ENCODE data around the gene PLCB3. TPM values are rescaled to one million over a fixed set of nuclear protein-coding genes. Genes with fewer than 3 reads are reported as not detected.

The PLCB3 gene
- total and polyA plus RNA-seq, 2 experiments from 2014 or later = 28.1 to 103 TPM

Small RNAs within 50 kb of the gene (small RNA-seq; reads per million reads assigned to genes)
- gene RF00019 (ENCODE audit: low replicate concordance) = not detected

Other genes starting within 250 kb of the PLCB3 start
- gene FLRT1, start 215.6 kb upstream of the PLCB3 start, total RNA-seq (2014; rRNA removed; shearing (Covaris generic)) = 0.54 and 1.1 TPM in 2 replicates
- gene FLRT1, start 215.6 kb upstream of the PLCB3 start, polyA plus RNA-seq (2016; fragmentation: Nextera tagmentation; extraction: Ambion mirVana) = 0.40 and 0.76 TPM in 2 replicates
- 22.2 and 33.0 TPM in 2 replicates for gene MACROD1, start 85.4 kb upstream of the PLCB3 start, total RNA-seq (2014; rRNA removed; shearing (Covaris generic))
- 51.3 and 51.6 TPM in 2 replicates for gene MACROD1, start 85.4 kb upstream of the PLCB3 start, polyA plus RNA-seq (2016; fragmentation: Nextera tagmentation; extraction: Ambion mirVana)
- 346 and 351 TPM in 2 replicates for gene STIP1, start 65.4 kb upstream of the PLCB3 start, total RNA-seq (2014; rRNA removed; shearing (Covaris generic))
- gene STIP1, start 65.4 kb upstream of the PLCB3 start, polyA plus RNA-seq (2016; fragmentation: Nextera tagmentation; extraction: Ambion mirVana) = 194 and 213 TPM in 2 replicates
- gene FERMT3, start 44.8 kb upstream of the PLCB3 start, total RNA-seq (2014; rRNA removed; shearing (Covaris generic)) = 0.43 and 1.5 TPM in 2 replicates
- 1.1 and 1.6 TPM in 2 replicates for gene FERMT3, start 44.8 kb upstream of the PLCB3 start, polyA plus RNA-seq (2016; fragmentation: Nextera tagmentation; extraction: Ambion mirVana)
- 36.9 and 40.6 TPM in 2 replicates for gene TRPT1, start 25.3 kb upstream of the PLCB3 start, total RNA-seq (2014; rRNA removed; shearing (Covaris generic))
- gene TRPT1, start 25.3 kb upstream of the PLCB3 start, polyA plus RNA-seq (2016; fragmentation: Nextera tagmentation; extraction: Ambion mirVana) = 52.2 and 55.7 TPM in 2 replicates
- 35.1 and 67.0 TPM in 2 replicates for gene NUDT22, start 25.3 kb upstream of the PLCB3 start, total RNA-seq (2014; rRNA removed; shearing (Covaris generic))
- 31.1 and 33.9 TPM in 2 replicates for gene NUDT22, start 25.3 kb upstream of the PLCB3 start, polyA plus RNA-seq (2016; fragmentation: Nextera tagmentation; extraction: Ambion mirVana)
- gene DNAJC4, start 21.0 kb upstream of the PLCB3 start, total RNA-seq (2014; rRNA removed; shearing (Covaris generic)) = 7.7 and 10.5 TPM in 2 replicates
- gene DNAJC4, start 21.0 kb upstream of the PLCB3 start, polyA plus RNA-seq (2016; fragmentation: Nextera tagmentation; extraction: Ambion mirVana) = 31.0 and 34.4 TPM in 2 replicates
- 24.2 and 25.8 TPM in 2 replicates for gene VEGFB, start 16.9 kb upstream of the PLCB3 start, total RNA-seq (2014; rRNA removed; shearing (Covaris generic))
- gene VEGFB, start 16.9 kb upstream of the PLCB3 start, polyA plus RNA-seq (2016; fragmentation: Nextera tagmentation; extraction: Ambion mirVana) = 20.8 and 24.6 TPM in 2 replicates
- 31.4 and 35.0 TPM in 2 replicates for gene FKBP2, start 10.4 kb upstream of the PLCB3 start, total RNA-seq (2014; rRNA removed; shearing (Covaris generic))
- gene FKBP2, start 10.4 kb upstream of the PLCB3 start, polyA plus RNA-seq (2016; fragmentation: Nextera tagmentation; extraction: Ambion mirVana) = 201 and 221 TPM in 2 replicates
- gene PPP1R14B, start 4.6 kb upstream of the PLCB3 start, total RNA-seq (2014; rRNA removed; shearing (Covaris generic)) = 283 and 315 TPM in 2 replicates
- gene PPP1R14B, start 4.6 kb upstream of the PLCB3 start, polyA plus RNA-seq (2016; fragmentation: Nextera tagmentation; extraction: Ambion mirVana) = 250 and 418 TPM in 2 replicates
- gene BAD, start 33.1 kb downstream of the PLCB3 start, total RNA-seq (2014; rRNA removed; shearing (Covaris generic)) = 45.8 and 46.4 TPM in 2 replicates
- gene BAD, start 33.1 kb downstream of the PLCB3 start, polyA plus RNA-seq (2016; fragmentation: Nextera tagmentation; extraction: Ambion mirVana) = 45.5 and 46.3 TPM in 2 replicates
- gene GPR137, start 34.3 kb downstream of the PLCB3 start, total RNA-seq (2014; rRNA removed; shearing (Covaris generic)) = 32.5 and 35.6 TPM in 2 replicates
- gene GPR137, start 34.3 kb downstream of the PLCB3 start, polyA plus RNA-seq (2016; fragmentation: Nextera tagmentation; extraction: Ambion mirVana) = 16.3 and 17.7 TPM in 2 replicates
- gene KCNK4, start 39.8 kb downstream of the PLCB3 start, total RNA-seq (2014; rRNA removed; shearing (Covaris generic)) = 1.0 TPM in 1 of 2 replicates, not detected in the other
- gene KCNK4, start 39.8 kb downstream of the PLCB3 start, polyA plus RNA-seq (2016; fragmentation: Nextera tagmentation; extraction: Ambion mirVana) = not detected in 2 replicates
- gene CATSPERZ, start 48.8 kb downstream of the PLCB3 start, total RNA-seq (2014; rRNA removed; shearing (Covaris generic)) = not detected in 2 replicates
- 0.99 and 1.8 TPM in 2 replicates for gene CATSPERZ, start 48.8 kb downstream of the PLCB3 start, polyA plus RNA-seq (2016; fragmentation: Nextera tagmentation; extraction: Ambion mirVana)
- gene ESRRA, start 54.0 kb downstream of the PLCB3 start, total RNA-seq (2014; rRNA removed; shearing (Covaris generic)) = 50.1 and 55.1 TPM in 2 replicates
- gene ESRRA, start 54.0 kb downstream of the PLCB3 start, polyA plus RNA-seq (2016; fragmentation: Nextera tagmentation; extraction: Ambion mirVana) = 13.7 and 15.7 TPM in 2 replicates
- 298 and 349 TPM in 2 replicates for gene TRMT112, start 66.0 kb downstream of the PLCB3 start, total RNA-seq (2014; rRNA removed; shearing (Covaris generic))
- 927 and 1,003 TPM in 2 replicates for gene TRMT112, start 66.0 kb downstream of the PLCB3 start, polyA plus RNA-seq (2016; fragmentation: Nextera tagmentation; extraction: Ambion mirVana)
- 202 and 212 TPM in 2 replicates for gene PRDX5, start 66.6 kb downstream of the PLCB3 start, total RNA-seq (2014; rRNA removed; shearing (Covaris generic))
- gene PRDX5, start 66.6 kb downstream of the PLCB3 start, polyA plus RNA-seq (2016; fragmentation: Nextera tagmentation; extraction: Ambion mirVana) = 300 and 312 TPM in 2 replicates
- 12.1 and 12.3 TPM in 2 replicates for gene CCDC88B, start 88.7 kb downstream of the PLCB3 start, total RNA-seq (2014; rRNA removed; shearing (Covaris generic))
- 5.9 and 6.8 TPM in 2 replicates for gene CCDC88B, start 88.7 kb downstream of the PLCB3 start, polyA plus RNA-seq (2016; fragmentation: Nextera tagmentation; extraction: Ambion mirVana)
- gene RPS6KA4, start 107.6 kb downstream of the PLCB3 start, total RNA-seq (2014; rRNA removed; shearing (Covaris generic)) = 18.6 and 19.9 TPM in 2 replicates
- 3.5 and 4.1 TPM in 2 replicates for gene RPS6KA4, start 107.6 kb downstream of the PLCB3 start, polyA plus RNA-seq (2016; fragmentation: Nextera tagmentation; extraction: Ambion mirVana)